ENCODE data around the gene IL1RAP.

The IL1RAP gene

GRCh38 chr3:190697901-190698300 lies 184.0 kb downstream of the IL1RAP start:
- H3K36me3 ChIP-seq (replicated peaks) = no peaks in the 10 kb centered on the region
- peaks cover 11% of the 10 kb centered on the region for H3K4me1 ChIP-seq
- H3K4me3 ChIP-seq = no peak overlapping the region
- in situ Hi-C loops (cut with MboI; ENCODE audit: low sequenced_read_pairs) = no loop called here
- DNase-seq (ENCODE audit: low spot score in 2 of 2) = no peak
- H3K27me3 ChIP-seq (ENCODE audit: low read depth) = no peaks in the 10 kb centered on the region
- no peaks in the 10 kb centered on the region for H3K9me3 ChIP-seq

- in situ Hi-C loops (cut with MboI; ENCODE audit: low sequenced_read_pairs) = no loop called here
- DNase-seq (ENCODE audit: low spot score in 2 of 2) = no peak
- no peak overlapping the region for H3K4me3 ChIP-seq
Measured at GRCh38 chr3:190699776-190700175, 185.9 kb downstream of the IL1RAP start.

GRCh38 chr3:190701096-190701532 lies 187.2 kb downstream of the IL1RAP start:
- peak; percentile 64 to 68 for DNase-seq (ENCODE audit: low spot score in 2 of 2)
- H3K36me3 ChIP-seq (replicated peaks) = no peaks in the 10 kb centered on the region
- H3K27me3 ChIP-seq (ENCODE audit: low read depth) = no peaks in the 10 kb centered on the region
- in situ Hi-C loops (cut with MboI; ENCODE audit: low sequenced_read_pairs) = no loop called here
- no peaks in the 10 kb centered on the region for H3K9me3 ChIP-seq
- no peak overlapping the region for H3K4me3 ChIP-seq
- peaks cover 11% of the 10 kb centered on the region for H3K4me1 ChIP-seq

More at GRCh38 chr3:190699776-190700175, 185.9 kb downstream of the IL1RAP start:
- Histone ChIP-seq H3K27me3 (ENCODE audit: low read depth) (no peaks in the 10 kb centered on the region), H3K4me1 (peaks cover 11% of the 10 kb centered on the region), H3K9me3 (no peaks in the 10 kb centered on the region), H3K36me3 (replicated peaks) (no peaks in the 10 kb centered on the region)

GRCh38 chr3:190706582-190706981 lies 192.7 kb downstream of the IL1RAP start:
- H3K36me3 ChIP-seq (replicated peaks) = no peaks in the 10 kb centered on the region
- peaks cover 22% of the 10 kb centered on the region for H3K4me1 ChIP-seq
- H3K27me3 ChIP-seq (ENCODE audit: low read depth) = no peaks in the 10 kb centered on the region
- in situ Hi-C loops (cut with MboI; ENCODE audit: low sequenced_read_pairs) = no loop called here
- H3K4me3 ChIP-seq = no peak overlapping the region
- DNase-seq (ENCODE audit: low spot score in 2 of 2) = no peak
- H3K9me3 ChIP-seq = no peaks in the 10 kb centered on the region

Data from HAP-1 (cell line).